DMS 273 treated with DMSO at 0.1 percent for 48 hours (cell line): ENCODE data around the gene PCGF6.

Source experiments
- DNase-seq: peaks from one replicate; lab custom pipeline; 2025; lab: John Stamatoyannopoulos, UW

The PCGF6 gene

GRCh38 chr10:103256613-103257012, 94.3 kb downstream of the PCGF6 start:
- DNase-seq = no peak

GRCh38 chr10:103254538-103255325, 96.2 kb downstream of the PCGF6 start:
- no peak for DNase-seq

- DNase-seq = no peak
These were observed 96.8 kb downstream of the PCGF6 start for GRCh38 chr10:103254113-103254512.
